GM12878 (cell line): Measurements from ENCODE around the gene PLA2G4C.

Experiments used
- CBFB ChIP-seq: IDR thresholded peaks from 2 replicates; pipeline ENCODE4 v1.6.1; 2016; ENCODE audit warnings: antibody characterized with exemption, low read depth
- CHD2 ChIP-seq: IDR thresholded peaks from 2 replicates; pipeline ENCODE4 v1.6.1; 2011; ENCODE audit warnings: low read depth, low read length, improper control_type of control experiment, borderline replicate concordance
- E2F8 ChIP-seq: fragments of 450-650 bp; IDR thresholded peaks from 2 replicates; pipeline ENCODE4 v1.6.1; 2018; ENCODE audit warnings: mild to moderate bottlenecking, low read depth, moderate library complexity; ENCODE audit not compliant: partially characterized antibody
- E4F1 ChIP-seq: fragments of 450-650 bp; IDR thresholded peaks from 2 replicates; pipeline ENCODE4 v1.6.1; 2018; ENCODE audit warnings: borderline replicate concordance, mild to moderate bottlenecking; ENCODE audit not compliant: partially characterized antibody
- FOS ChIP-seq: IDR thresholded peaks from 3 replicates; pipeline ENCODE4 v1.6.1; 2011; ENCODE audit warnings: borderline replicate concordance; ENCODE audit not compliant: insufficient read length; ENCODE audit errors: extremely low read depth
- MAX ChIP-seq: IDR thresholded peaks from 2 replicates; pipeline ENCODE4 v1.6.1; 2012; ENCODE audit warnings: low read depth, low read length, improper control_type of control experiment
- RBBP5 ChIP-seq: fragments of 200-600 bp; sonication (generic); conservative IDR thresholded peaks from 2 replicates; pipeline ENCODE4 v1.6.1; 2016
- SREBF2 ChIP-seq: IDR thresholded peaks from 2 replicates; pipeline ENCODE4 v1.6.1; 2012; ENCODE audit warnings: mild to moderate bottlenecking, low read length
- ZBTB4 ChIP-seq: fragments of 450-650 bp; formaldehyde crosslinking; IDR thresholded peaks from 2 replicates; pipeline ENCODE4 v1.4.0; 2022; ENCODE audit warnings: mild to moderate bottlenecking, moderate library complexity
- ZNF274 ChIP-seq: IDR thresholded peaks from one replicate; pipeline ENCODE4 v1.8.0; 2011; ENCODE audit not compliant: insufficient read length, insufficient read depth
- TF ChIP-seq, protein P1 (sequence below), 3 experiments: IDR thresholded peaks in 2 of 3; conservative IDR thresholded peaks in 1 of 3; 2 replicates each; pipeline ENCODE4 v1.5.1; 2011; ENCODE audit warnings: low read depth in 3 of 3, low read length in 3 of 3, mild to moderate bottlenecking in 3 of 3, control low read depth in 2 of 3, moderate library complexity in 2 of 3, inconsistent platforms in 1 of 3, mixed read lengths in 1 of 3; ENCODE audit not compliant: control insufficient read depth in 2 of 3, insufficient read depth in 1 of 3; ENCODE audit errors: extremely low read depth in 1 of 3
- TF ChIP-seq, protein P2 (sequence below): fragments of 450-650 bp; formaldehyde crosslinking; IDR thresholded peaks from 2 replicates; pipeline ENCODE4 v1.4.0; 2020; ENCODE audit warnings: mild to moderate bottlenecking, moderate library complexity

- TF ChIP-seq, protein P1, sequence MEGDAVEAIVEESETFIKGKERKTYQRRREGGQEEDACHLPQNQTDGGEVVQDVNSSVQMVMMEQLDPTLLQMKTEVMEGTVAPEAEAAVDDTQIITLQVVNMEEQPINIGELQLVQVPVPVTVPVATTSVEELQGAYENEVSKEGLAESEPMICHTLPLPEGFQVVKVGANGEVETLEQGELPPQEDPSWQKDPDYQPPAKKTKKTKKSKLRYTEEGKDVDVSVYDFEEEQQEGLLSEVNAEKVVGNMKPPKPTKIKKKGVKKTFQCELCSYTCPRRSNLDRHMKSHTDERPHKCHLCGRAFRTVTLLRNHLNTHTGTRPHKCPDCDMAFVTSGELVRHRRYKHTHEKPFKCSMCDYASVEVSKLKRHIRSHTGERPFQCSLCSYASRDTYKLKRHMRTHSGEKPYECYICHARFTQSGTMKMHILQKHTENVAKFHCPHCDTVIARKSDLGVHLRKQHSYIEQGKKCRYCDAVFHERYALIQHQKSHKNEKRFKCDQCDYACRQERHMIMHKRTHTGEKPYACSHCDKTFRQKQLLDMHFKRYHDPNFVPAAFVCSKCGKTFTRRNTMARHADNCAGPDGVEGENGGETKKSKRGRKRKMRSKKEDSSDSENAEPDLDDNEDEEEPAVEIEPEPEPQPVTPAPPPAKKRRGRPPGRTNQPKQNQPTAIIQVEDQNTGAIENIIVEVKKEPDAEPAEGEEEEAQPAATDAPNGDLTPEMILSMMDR (IDR thresholded peaks at IDR 0.05 in 2 of 3, conservative IDR thresholded peaks at IDR 0.05 in 1 of 3; ENCODE audit: control insufficient read depth in 2 of 3, extremely low read depth in 1 of 3, insufficient read depth in 1 of 3, low read depth in 3 of 3, low read length in 3 of 3), result no peak
- TF ChIP-seq ZBTB4 (CRISPR knock-in tag) (no peak), MAX (no peak), FOS (no peak), E2F8 (no peak), CHD2 (no peak), RBBP5 (no peak), SREBF2 (no peak), E4F1 (no peak), CBFB (no peak), ZNF274 (no peak)
- TF ChIP-seq, protein P2, sequence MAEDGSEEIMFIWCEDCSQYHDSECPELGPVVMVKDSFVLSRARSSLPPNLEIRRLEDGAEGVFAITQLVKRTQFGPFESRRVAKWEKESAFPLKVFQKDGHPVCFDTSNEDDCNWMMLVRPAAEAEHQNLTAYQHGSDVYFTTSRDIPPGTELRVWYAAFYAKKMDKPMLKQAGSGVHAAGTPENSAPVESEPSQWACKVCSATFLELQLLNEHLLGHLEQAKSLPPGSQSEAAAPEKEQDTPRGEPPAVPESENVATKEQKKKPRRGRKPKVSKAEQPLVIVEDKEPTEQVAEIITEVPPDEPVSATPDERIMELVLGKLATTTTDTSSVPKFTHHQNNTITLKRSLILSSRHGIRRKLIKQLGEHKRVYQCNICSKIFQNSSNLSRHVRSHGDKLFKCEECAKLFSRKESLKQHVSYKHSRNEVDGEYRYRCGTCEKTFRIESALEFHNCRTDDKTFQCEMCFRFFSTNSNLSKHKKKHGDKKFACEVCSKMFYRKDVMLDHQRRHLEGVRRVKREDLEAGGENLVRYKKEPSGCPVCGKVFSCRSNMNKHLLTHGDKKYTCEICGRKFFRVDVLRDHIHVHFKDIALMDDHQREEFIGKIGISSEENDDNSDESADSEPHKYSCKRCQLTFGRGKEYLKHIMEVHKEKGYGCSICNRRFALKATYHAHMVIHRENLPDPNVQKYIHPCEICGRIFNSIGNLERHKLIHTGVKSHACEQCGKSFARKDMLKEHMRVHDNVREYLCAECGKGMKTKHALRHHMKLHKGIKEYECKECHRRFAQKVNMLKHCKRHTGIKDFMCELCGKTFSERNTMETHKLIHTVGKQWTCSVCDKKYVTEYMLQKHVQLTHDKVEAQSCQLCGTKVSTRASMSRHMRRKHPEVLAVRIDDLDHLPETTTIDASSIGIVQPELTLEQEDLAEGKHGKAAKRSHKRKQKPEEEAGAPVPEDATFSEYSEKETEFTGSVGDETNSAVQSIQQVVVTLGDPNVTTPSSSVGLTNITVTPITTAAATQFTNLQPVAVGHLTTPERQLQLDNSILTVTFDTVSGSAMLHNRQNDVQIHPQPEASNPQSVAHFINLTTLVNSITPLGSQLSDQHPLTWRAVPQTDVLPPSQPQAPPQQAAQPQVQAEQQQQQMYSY (CRISPR knock-in tag), result no peak
Measured at GRCh38 chr19:48060381-48060780, 50.2 kb downstream of the PLA2G4C start.
